ENCODE data around the gene HRAS.
A peak's percentile ranks its signal among the peaks of the same experiment; 100 is the strongest.
"Not testable (repeated sequence)": the region's sequence is repeated elsewhere in the genome, so short reads cannot be mapped to it uniquely, and the experiment has no call there.

HRAS gene

DNA sequence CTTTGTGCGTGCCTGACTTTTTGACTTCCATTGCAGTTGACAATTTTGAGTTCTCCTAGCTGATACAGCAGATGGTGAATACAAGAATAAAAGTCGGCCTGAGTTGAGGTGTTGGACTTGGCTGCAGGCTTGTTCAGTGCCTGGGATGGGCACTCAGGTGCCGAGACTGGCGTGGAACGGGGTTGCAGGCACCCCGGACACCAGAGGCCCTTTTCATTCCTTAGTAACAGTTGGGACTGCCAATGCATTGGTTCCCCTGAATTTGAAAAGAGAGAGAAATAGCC lies 42.2 kb upstream of the HRAS start:
- TF ChIP-seq ZNF274 (IDR thresholded peaks at IDR 0.05; ENCODE audit: low read depth, low read length) (no peak), SUZ12 (IDR thresholded peaks at IDR 0.05; ENCODE audit: extremely low read depth, insufficient read depth, insufficient read length) (no peak), YY1 (IDR thresholded peaks at IDR 0.05; ENCODE audit: insufficient read depth, insufficient read length) (no peak)
- DNase-seq (ENCODE audit: low read depth, low spot score): no peak
- Histone ChIP-seq H3K9ac (ENCODE audit: insufficient read length, low read depth) (peak overlapping the region; percentile 99), H3K27me3 (ENCODE audit: insufficient read depth, insufficient read length) (peaks cover 20% of the 10 kb centered on the region), H3K9me3 (ENCODE audit: insufficient read depth, low read length) (no peaks in the 10 kb centered on the region), H3K4me3 (ENCODE audit: insufficient read length, low read depth) (peak overlapping the region; percentile 92), H3K4me1 (ENCODE audit: insufficient read depth, insufficient read length) (peaks cover 29% of the 10 kb centered on the region), H3K36me3 (ENCODE audit: insufficient read depth, insufficient read length, low read length) (peaks cover 49% of the 10 kb centered on the region)

- Histone ChIP-seq H3K4me1 (ENCODE audit: insufficient read depth, insufficient read length) (peaks cover 29% of the 10 kb centered on the region), H3K9ac (ENCODE audit: insufficient read length, low read depth) (peak overlapping the region; percentile 99)
- DNase-seq (ENCODE audit: low read depth, low spot score): no peak
Measured at GRCh38 chr11:576811-577610, 41.6 kb upstream of the HRAS start.

GRCh38 chr11:575996-576768 lies 40.8 kb upstream of the HRAS start, which contains the start of gene PHRF1:
Gene PHRF1, plus strand, starts transcription at chr11:576470. Its CDS starts 5,043 bp downstream, at chr11:581513.
- H3K4me3 ChIP-seq (ENCODE audit: insufficient read length, low read depth): peak within 1 kb of the TSS; percentile 92
- TF ChIP-seq ZNF274 (IDR thresholded peaks at IDR 0.05; ENCODE audit: low read depth, low read length) (no peak), SUZ12 (IDR thresholded peaks at IDR 0.05; ENCODE audit: extremely low read depth, insufficient read depth, insufficient read length) (no peak), YY1 (IDR thresholded peaks at IDR 0.05; ENCODE audit: insufficient read depth, insufficient read length) (no peak)
- no peaks in the 10 kb centered on the region for H3K9me3 ChIP-seq (ENCODE audit: insufficient read depth, low read length)
- H3K4me1 ChIP-seq (ENCODE audit: insufficient read depth, insufficient read length): peaks cover 36% of the 10 kb centered on the region
- peaks cover 37% of the 10 kb centered on the region for H3K36me3 ChIP-seq (ENCODE audit: insufficient read depth, insufficient read length, low read length)
- H3K9ac ChIP-seq (ENCODE audit: insufficient read length, low read depth): peak within 1 kb of the TSS; percentile 99
- peaks cover 20% of the 10 kb centered on the region for H3K27me3 ChIP-seq (ENCODE audit: insufficient read depth, insufficient read length)
- DNase-seq (ENCODE audit: low read depth, low spot score): peak; percentile 89

More at GRCh38 chr11:576811-577610, 41.6 kb upstream of the HRAS start:
- peak overlapping the region; percentile 92 for H3K4me3 ChIP-seq (ENCODE audit: insufficient read length, low read depth)
- peaks cover 20% of the 10 kb centered on the region for H3K27me3 ChIP-seq (ENCODE audit: insufficient read depth, insufficient read length)
- no peak for TF ChIP-seq SUZ12 (IDR thresholded peaks at IDR 0.05; ENCODE audit: extremely low read depth, insufficient read depth, insufficient read length)
- no peak for TF ChIP-seq ZNF274 (IDR thresholded peaks at IDR 0.05; ENCODE audit: low read depth, low read length)
- no peak for TF ChIP-seq YY1 (IDR thresholded peaks at IDR 0.05; ENCODE audit: insufficient read depth, insufficient read length)
- H3K36me3 ChIP-seq (ENCODE audit: insufficient read depth, insufficient read length, low read length): peaks cover 45% of the 10 kb centered on the region
- H3K9me3 ChIP-seq (ENCODE audit: insufficient read depth, low read length): no peaks in the 10 kb centered on the region

GRCh38 chr11:575313-575995 lies 40.1 kb upstream of the HRAS start:
- Histone ChIP-seq H3K27me3 (ENCODE audit: insufficient read depth, insufficient read length) (peaks cover 20% of the 10 kb centered on the region), H3K4me1 (ENCODE audit: insufficient read depth, insufficient read length) (peaks cover 37% of the 10 kb centered on the region), H3K36me3 (ENCODE audit: insufficient read depth, insufficient read length, low read length) (peaks cover 35% of the 10 kb centered on the region), H3K9me3 (ENCODE audit: insufficient read depth, low read length) (no peaks in the 10 kb centered on the region), H3K9ac (ENCODE audit: insufficient read length, low read depth) (peak overlapping the region; percentile 87), H3K4me3 (ENCODE audit: insufficient read length, low read depth) (peak overlapping the region; percentile 78)
- DNase-seq (ENCODE audit: low read depth, low spot score): no peak
- TF ChIP-seq ZNF274 (IDR thresholded peaks at IDR 0.05; ENCODE audit: low read depth, low read length) (no peak), YY1 (IDR thresholded peaks at IDR 0.05; ENCODE audit: insufficient read depth, insufficient read length) (no peak), SUZ12 (IDR thresholded peaks at IDR 0.05; ENCODE audit: extremely low read depth, insufficient read depth, insufficient read length) (no peak)

DNA sequence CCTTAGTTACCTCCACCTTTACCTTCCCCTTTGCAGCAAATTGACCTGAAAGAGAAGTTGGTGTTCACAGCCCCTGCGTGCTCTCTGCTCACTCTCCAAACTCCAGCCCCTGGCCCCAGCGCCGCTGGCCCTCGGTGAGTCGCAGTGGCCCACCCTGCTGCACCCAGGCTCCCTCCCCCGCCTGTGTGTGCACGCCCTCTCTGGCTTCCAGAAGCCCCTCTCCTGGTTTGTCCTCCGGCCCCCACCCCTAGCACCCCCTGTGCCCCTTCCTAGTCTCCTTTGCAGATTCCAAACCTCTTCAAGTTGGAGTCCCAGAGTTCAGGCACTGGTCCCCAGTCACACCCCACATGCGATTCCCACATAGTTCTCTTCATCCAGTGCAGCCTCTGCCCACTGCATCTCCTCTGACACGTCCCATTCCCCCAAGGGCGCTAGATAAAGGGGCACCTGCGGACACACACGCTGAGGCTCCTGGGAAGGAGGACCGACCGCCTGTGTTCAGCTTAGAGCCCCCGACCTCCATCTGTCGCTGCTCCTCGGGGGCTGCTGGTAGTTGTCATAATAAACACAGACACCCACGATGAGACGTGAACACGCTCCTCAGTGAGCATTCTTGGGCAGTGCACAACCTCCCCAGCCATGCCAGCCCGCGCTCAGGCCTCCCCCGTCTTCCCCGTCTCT lies 39.4 kb upstream of the HRAS start:
- Histone ChIP-seq H3K9ac (ENCODE audit: insufficient read length, low read depth) (peak overlapping the region; percentile 87), H3K36me3 (ENCODE audit: insufficient read depth, insufficient read length, low read length) (peaks cover 28% of the 10 kb centered on the region), H3K4me3 (ENCODE audit: insufficient read length, low read depth) (peak overlapping the region; percentile 78), H3K9me3 (ENCODE audit: insufficient read depth, low read length) (no peaks in the 10 kb centered on the region), H3K4me1 (ENCODE audit: insufficient read depth, insufficient read length) (peaks cover 34% of the 10 kb centered on the region), H3K27me3 (ENCODE audit: insufficient read depth, insufficient read length) (peaks cover 21% of the 10 kb centered on the region)
- no peak for DNase-seq (ENCODE audit: low read depth, low spot score)
- TF ChIP-seq ZNF274 (IDR thresholded peaks at IDR 0.05; ENCODE audit: low read depth, low read length): no peak
- no peak for TF ChIP-seq YY1 (IDR thresholded peaks at IDR 0.05; ENCODE audit: insufficient read depth, insufficient read length)
- TF ChIP-seq SUZ12 (IDR thresholded peaks at IDR 0.05; ENCODE audit: extremely low read depth, insufficient read depth, insufficient read length): no peak

- H3K4me3 ChIP-seq (ENCODE audit: insufficient read length, low read depth): peak overlapping the region; percentile 26
- H3K36me3 ChIP-seq (ENCODE audit: insufficient read depth, insufficient read length, low read length): peaks cover 22% of the 10 kb centered on the region
- peaks cover 35% of the 10 kb centered on the region for H3K4me1 ChIP-seq (ENCODE audit: insufficient read depth, insufficient read length)
- H3K9ac ChIP-seq (ENCODE audit: insufficient read length, low read depth): peak overlapping the region; percentile 74
- not testable (repeated sequence) for DNase-seq (ENCODE audit: low read depth, low spot score); H3K9me3 ChIP-seq (ENCODE audit: insufficient read depth, low read length)
- H3K27me3 ChIP-seq (ENCODE audit: insufficient read depth, insufficient read length): peaks cover 27% of the 10 kb centered on the region
Measured at GRCh38 chr11:574031-574570, 38.7 kb upstream of the HRAS start.
